CMK (cell line): ENCODE data around the gene TRMT11.

Source experiments
- DNase-seq: peaks from one replicate; pipeline ENCODE4 v3.0.0-alpha.2; 2010; ENCODE audit warnings: low read depth

Gene TRMT11

GRCh38 chr6:126076992-126077664 is 90.8 kb downstream of the TRMT11 start:
- no peak for DNase-seq

DNA sequence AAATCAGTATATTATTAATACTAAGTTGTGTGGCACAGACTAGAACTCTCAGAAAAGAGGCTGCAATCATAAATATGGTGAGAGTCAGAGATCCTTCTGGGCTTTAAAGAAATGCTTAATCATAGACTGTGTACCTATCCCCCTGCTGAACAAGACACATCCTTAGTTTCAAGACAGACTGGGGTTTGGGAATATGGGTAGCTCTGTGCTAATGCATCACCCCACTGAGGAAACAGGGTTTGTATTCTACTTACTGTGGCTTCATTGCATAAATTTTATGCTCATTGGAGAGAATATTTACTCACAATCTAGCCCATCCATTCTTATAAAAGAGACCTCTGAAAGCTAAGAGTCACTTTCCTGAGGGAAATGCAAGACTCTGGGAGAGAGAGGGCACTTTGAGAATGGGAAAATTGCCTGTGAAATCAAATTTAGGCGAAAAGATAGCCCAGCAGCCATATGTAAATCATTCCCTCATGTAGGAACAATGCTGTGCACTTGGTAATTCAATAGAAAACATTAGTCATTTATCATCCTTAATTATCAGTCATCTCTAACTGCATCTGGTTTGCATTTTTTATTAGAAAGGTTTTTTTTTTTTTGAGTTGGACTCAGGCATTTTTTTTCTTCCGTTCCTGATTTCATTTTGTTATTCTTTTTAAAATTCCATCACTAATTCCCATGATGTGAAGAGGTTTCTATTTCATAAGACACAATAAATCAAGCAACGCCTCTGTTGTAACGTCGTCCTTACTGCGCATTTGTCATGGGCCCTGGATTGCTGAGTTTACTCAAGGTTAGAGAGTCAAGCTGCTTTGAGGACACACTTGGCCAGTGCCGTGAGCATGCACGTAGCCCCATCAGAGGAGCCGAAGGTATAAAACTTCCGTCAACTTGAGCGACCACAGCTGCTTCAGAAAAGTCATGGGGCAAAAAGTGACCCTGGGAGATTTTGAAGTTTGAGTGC is 91.8 kb downstream of the TRMT11 start:
- DNase-seq: no peak

DNA sequence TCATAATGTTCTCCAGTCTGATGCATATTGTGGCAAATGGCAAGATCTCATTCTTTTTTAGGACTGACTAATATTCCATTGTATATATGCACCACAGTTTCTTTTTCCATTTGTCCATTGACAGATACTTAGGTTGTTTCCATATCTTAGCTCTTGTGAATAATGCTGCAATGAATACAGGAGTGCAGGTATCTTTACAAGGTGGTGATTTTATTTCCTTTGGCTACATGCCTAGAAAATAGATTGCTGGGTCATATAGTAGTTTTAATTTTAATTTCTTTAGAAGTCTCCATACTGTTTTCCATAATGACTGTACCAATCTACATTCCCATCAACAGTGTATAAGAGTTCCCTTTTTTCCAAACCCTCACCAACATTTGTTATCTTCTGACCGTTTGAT is 97.5 kb downstream of the TRMT11 start:
- no peak for DNase-seq

DNA sequence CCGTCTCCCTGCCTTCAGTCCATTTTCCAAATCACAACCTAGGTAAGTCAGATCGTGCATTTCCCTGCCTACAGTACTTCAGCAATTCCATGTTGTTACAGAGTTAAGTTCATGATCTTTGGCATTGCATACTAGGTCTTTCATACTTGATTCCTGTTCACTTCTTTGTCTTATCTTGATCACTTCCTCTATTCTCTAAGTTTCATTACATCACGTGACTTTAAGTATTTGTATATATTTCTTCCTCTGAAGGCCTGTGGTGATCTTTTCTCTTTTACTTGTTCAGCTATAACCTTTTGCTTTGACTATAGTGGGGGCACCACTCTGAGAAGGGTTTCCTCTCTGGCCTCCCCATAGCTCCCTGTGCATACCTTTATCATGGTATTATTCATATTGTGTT is 100.2 kb downstream of the TRMT11 start:
- no peak for DNase-seq
